GM12892 (cell line): Measurements from ENCODE around the gene HCN2.

ENCODE experiments used
- DNase-seq: peaks from one replicate; pipeline ENCODE4 v3.0.0; 2011; ENCODE audit not compliant: insufficient read length
- FAIRE-seq: peaks from 2 replicates; lab custom pipeline; 2011; peaks lifted over from hg19 to GRCh38; lab: Jason Lieb, UNC
- POLR2A ChIP-seq: IDR thresholded peaks from 2 replicates; pipeline ENCODE4 v1.6.1; 2011; ENCODE audit warnings: low read depth, low read length, control low read depth
- POLR2AphosphoS5 ChIP-seq: IDR thresholded peaks from 2 replicates; pipeline ENCODE4 v1.6.1; 2011; ENCODE audit warnings: low read depth, low read length, control low read depth
- TAF1 ChIP-seq: IDR thresholded peaks from 2 replicates; pipeline ENCODE4 v1.6.1; 2011; ENCODE audit warnings: low read depth, mild to moderate bottlenecking, control low read depth, low read length, borderline replicate concordance

The HCN2 gene

DNA sequence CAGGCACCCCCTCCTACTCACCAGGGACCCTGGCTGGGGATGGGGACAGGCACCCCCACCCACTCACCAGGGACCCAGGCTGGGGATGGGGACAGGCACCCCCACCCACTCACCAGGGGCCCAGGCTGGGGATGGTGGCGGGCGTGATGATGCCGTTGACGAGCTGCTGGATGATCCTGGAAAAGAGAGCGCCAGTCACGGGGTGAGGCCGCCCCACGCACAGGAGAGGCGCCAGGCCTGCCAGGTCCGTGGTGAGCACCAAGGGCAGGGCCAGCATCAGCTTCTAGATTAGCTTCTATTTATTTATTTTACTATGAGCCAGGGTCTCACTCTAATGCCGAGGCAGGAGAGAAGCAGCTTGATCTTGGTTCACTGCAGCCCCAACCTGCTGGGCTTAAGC lies 60.4 kb downstream of the HCN2 start:
- no peak for DNase-seq
- TF ChIP-seq POLR2A (no peak), POLR2AphosphoS5 (no peak), TAF1 (no peak)
- FAIRE-seq: no peak

DNA sequence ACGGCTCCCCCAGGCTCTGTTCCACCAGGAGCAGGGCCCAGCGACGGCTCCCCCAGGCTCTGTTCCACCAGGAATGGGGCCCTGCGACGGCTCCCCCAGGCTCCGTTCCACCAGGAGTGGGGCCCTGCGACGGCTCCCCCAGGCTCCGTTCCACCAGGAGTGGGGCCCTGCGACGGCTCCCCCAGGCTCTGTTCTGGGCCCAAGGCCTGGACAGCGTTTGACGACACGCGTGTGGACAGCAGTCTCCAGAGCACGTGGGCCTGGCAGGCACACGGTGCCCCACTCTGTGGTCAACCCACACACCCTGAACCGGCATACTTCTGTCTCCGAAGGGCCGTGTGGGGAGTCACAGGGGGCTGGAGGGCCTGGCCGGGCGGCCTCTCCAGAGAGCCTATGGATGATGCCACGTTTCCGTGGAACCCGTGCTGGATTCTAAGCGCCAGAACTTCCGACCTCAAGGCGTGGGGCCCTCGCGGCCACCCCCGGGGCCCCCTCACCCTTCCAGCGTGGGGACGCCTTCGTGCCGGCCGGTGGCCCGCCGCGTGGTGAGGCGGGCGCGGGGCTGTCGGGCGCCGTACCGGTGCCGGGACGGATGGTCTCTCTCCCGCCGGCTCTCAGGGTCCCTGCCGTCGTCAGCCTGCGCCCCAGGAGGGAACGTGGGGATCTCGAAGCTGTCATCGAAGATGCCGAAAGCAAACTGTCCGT lies 61.6 kb downstream of the HCN2 start:
- FAIRE-seq (no peak), DNase-seq (no peak)
- TF ChIP-seq POLR2AphosphoS5 (no peak), TAF1 (no peak), POLR2A (no peak)

DNA sequence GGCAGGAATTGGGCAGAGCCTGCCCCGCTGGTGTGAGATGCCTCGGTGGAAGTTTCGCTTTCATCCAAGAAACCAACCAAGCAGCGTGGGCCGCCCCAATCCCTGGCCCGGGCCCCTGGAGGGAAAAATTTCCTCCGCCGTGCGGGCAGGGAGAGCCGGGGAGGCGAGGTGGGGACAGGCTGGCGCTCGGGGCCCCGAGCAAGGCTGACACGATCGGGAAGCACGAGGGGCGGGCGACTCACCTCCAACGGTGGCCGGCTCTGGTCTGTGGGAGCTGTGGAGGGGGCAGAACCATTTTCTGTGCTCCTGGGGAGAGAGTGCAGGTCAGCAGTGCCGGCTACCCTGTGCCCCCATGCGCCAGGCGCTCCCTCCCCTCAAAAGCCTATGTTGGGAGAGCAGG lies 62.3 kb downstream of the HCN2 start:
- DNase-seq: no peak
- TF ChIP-seq POLR2A (no peak), POLR2AphosphoS5 (no peak), TAF1 (no peak)
- FAIRE-seq: no peak

DNA sequence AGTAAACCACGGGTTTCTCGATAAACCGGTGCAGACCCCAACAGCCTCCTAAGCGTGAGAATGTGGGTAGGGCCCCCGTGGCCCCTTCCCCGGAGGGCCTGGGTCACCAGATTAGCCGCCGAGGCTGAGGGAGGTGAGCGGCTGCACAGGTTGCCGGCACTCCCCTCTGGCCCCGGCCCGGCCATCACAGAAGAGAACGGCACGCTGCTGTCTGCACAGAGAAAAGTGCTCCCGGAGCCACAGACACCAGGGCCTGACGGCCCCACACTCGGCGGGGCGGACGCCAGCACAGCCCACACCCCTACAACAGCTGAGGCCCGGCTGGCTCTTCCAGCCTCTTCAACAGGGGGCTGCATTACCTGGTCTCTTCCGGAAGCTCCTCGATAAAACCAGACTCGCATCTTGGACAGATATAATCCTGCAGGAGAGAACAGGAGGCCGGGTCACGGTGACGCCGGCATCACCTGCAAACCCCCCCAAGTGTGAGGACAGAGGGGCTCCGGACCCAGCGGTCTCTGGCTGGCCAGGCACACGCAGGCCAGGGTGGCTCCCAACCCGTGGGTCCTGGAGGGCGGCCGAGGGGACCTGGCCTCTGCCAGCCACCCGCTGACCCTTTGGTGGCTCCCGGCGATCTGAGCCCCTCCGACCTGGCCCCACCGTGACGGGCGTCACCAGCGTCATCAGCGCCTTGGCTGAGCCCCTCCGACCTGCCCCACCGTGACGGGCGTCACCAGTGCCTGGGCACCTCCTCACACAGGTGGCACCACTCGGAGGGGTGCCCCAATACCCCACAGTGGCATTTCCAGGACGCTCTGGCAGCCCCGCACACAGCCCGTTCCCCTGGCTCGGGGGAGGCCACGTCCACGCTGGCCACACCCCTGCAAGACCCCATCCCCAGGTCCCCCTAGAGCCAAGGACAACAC lies 63.0 kb downstream of the HCN2 start:
- TF ChIP-seq POLR2AphosphoS5: no peak
- no peak for TF ChIP-seq TAF1
- no peak for TF ChIP-seq POLR2A
- FAIRE-seq (no peak), DNase-seq (no peak)

DNA sequence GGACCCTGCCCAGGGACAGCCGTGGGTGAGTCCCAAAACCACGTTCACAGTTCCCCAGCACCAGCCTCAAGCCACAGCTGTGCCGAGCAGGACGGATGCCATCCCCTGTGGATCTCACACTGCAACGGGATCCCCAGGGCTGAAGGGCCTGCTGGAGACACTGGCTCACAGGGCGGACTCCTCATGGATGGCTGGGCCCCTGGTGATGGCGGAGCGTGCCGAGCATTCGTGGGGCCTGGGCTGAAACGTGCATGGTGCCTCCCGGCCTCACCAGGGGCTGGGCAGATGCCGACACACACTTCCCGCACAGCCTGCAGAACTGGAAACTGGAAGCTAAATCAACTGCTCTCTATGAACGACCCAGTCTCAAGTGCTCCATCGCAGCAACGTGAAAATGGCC lies 63.7 kb downstream of the HCN2 start:
- DNase-seq (no peak), FAIRE-seq (no peak)
- TF ChIP-seq TAF1 (no peak), POLR2A (no peak), POLR2AphosphoS5 (no peak)

DNA sequence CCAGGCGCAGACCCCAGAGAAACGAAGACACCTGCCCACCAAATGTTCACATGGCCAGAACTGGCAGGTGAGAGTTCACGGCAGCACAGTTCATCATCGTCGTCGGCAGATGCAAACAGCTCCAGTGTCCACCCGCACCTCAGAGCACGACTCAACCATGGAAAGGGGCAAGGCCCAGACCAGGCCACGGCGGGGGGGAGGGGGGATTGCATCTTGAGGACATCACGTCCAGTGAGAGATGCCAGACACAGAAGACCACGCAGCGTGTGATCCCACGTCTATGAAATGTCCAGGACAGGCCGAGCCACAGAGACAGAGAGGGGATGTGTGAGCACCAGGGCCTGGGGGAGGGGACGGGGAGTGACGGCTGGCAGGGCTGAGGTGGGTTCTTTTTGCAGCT lies 66.0 kb downstream of the HCN2 start:
- DNase-seq (no peak), FAIRE-seq (no peak)
- TF ChIP-seq POLR2AphosphoS5: no peak
- TF ChIP-seq TAF1: no peak
- TF ChIP-seq POLR2A: no peak

DNA sequence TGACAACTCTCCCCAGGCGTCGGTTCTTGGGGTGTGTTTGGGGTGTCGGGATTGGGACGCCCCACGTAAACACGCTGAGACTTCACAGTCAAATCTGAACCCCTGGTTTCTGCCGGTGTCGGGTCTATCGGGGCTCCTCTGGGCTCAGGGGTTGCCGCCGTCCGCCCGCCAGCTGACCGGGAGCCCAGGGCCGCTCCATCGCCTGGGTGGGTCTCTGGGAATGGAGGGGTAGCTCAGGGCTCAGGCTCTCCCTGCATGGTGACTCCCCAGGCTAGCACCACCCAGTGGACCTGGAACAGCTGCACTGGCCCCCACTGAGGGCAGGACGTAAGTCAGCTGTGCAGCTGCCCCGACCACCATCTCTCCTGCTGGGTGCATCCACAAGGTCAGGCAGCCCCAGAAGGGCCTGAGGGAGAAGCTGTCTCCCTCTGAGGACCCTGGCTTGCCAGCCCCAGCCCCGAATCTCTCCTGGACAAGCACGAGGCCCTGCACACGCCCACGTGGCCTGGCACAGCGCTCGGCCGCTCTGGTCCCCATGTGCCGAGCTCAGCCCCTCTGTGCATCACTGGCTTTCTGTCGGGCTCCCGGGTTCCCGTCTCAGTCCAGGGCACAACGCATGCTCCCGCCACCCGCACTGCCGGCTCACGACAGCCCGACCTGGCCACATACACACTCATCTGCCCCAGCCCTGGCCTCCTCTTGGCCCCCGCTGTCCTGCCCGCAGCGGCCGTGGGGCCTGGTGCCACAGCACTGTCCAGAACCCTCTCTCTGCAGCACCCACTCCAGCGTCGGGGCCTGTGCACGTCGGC lies 67.3 kb downstream of the HCN2 start:
- FAIRE-seq (no peak), DNase-seq (no peak)
- TF ChIP-seq POLR2A (no peak), TAF1 (no peak), POLR2AphosphoS5 (peak; percentile 18; the same call in 1 of the 2 replicates)

DNA sequence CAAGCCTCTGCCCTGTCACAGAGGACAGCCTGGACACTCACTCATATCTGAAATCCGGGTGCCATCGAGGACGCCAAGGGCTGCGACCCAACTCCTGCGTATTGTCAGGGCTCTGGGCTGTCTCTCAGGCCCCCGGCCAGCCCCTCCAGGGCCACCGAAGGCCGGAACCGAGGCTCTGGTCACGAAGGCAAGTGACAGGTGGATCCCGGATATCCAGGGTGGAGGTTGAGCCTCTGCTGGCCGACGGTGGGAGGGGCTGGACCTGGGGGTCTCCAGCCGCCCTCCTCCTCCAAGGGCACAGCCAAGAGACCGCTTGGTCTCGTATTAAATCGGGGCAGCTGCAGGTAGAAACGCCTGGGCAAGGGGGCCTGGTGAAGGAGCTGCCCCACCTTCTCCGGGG lies 67.9 kb downstream of the HCN2 start:
- no peak for DNase-seq
- no peak for TF ChIP-seq POLR2AphosphoS5
- no peak for TF ChIP-seq POLR2A
- TF ChIP-seq TAF1: no peak
- no peak for FAIRE-seq

DNA sequence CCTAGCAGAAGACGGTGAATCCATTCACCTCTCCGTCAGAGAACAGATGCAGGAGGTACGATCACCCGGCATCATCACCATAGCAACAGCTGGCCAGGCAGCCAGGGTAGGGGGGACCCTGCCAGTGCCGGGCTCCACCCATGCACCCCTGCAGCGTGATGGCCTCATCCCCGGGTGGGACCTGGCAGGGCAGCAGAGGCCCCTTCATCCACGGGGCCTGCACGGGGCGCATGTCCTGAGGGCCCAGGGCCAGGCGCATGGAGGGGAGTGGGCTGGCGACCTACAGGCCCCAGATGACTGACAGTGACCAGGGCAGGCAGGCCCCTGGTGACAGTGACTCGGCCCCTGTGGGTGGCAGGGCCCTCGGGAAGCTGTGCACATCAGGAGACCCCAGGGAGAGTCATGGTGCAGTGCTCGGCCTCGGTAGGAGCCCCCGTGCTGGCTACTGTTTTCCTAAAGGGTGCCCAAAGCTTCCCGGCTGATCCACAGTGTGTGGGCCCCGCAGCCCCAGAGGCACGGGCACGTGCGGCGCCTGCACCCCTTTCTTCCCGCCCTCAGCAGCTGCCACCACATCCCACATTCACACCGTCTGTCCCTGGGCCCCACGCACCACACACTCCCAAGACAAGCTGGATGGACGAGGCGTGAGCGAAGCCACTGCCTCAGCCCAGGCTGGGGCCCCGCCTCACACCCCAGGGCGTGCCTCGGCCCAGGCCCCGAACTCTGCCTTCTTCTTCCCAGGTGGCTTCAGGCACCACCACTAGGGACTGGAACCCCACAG lies 68.6 kb downstream of the HCN2 start:
- DNase-seq (no peak), FAIRE-seq (no peak)
- TF ChIP-seq TAF1 (no peak), POLR2A (peak; percentile 8; the same call in 1 of the 2 replicates)

DNA sequence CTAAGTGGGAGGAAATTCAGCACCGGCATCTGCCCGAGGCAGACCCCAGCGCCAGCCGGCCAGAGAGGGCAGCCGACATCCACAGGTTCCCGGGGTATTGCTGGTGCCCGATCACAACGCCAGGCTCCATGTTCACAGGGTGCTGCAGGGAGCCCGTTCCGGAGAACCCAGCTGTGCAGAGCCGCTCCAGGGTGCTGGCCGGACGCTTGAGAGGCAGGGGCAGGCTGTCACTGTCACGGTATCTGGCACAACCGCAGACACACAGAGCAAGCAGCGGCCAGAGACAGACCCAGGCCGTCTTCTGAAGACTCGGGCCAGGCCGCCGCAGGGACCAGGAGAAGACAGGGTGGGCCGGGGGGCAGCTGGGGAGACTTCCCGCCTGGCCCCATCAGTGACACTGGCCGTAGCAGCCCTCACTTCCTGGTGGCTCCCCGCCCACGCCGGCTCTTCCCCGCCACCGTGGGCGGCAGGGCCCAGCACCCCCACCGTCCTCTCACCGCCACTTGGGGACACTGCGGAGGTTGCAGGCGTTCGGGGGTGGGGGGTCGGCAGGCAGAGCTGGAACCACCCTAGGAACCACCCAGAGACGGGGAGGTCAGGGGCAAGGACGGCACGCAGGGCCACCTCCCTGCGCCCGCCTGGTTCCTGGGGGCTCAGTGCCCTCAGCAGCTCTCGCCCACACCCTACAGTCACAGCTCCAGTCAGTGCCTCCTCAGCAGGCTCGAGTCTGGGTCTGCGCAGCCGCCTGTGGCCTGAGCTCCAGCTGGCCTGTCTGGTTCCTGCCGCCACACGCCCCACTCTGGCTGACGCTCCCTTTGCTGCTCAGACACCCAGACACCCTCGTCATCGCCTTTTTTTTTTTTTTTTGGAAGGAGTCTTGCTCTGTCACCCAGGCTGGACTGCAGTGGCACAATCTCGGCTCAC lies 69.5 kb downstream of the HCN2 start:
- DNase-seq: no peak
- no peak for FAIRE-seq
- TF ChIP-seq POLR2AphosphoS5 (no peak), TAF1 (no peak), POLR2A (no peak; the same call in 1 of the 2 replicates)
